Measurements from ENCODE around the gene TTC38. TPM values are rescaled to one million over a fixed set of nuclear protein-coding genes. Genes with fewer than 3 reads are reported as not detected.
A peak's percentile ranks its signal among the peaks of the same experiment; 100 is the strongest.

The TTC38 gene
- polyA plus RNA-seq, 1 experiment = 26.6 TPM

- Histone ChIP-seq H3K27me3 (ENCODE audit: control insufficient read depth, insufficient read depth, low read length) (no peaks in the 10 kb centered on the region), H3K4me3 (ENCODE audit: low read depth, low read length) (peak within 1 kb of the TSS; percentile 57), H3K36me3 (ENCODE audit: control insufficient read depth, insufficient read depth, low read length) (peaks cover 4% of the 10 kb centered on the region)
- POLR2A ChIA-PET = interaction anchor here (0.6 kb wide), 1 partner anchor 145 kb away, joined by 3 read pairs; no protein-coding TSS in a partner anchor
- peak; percentile 87 for DNase-seq (ENCODE audit: low read depth)
- CTCF ChIA-PET = interaction anchor here (0.9 to 2.1 kb wide), 4 partner anchors 19 to 290 kb away, joined by 3 to 8 read pairs (median 5); no protein-coding TSS in a partner anchor
- TF ChIP-seq, protein P1, sequence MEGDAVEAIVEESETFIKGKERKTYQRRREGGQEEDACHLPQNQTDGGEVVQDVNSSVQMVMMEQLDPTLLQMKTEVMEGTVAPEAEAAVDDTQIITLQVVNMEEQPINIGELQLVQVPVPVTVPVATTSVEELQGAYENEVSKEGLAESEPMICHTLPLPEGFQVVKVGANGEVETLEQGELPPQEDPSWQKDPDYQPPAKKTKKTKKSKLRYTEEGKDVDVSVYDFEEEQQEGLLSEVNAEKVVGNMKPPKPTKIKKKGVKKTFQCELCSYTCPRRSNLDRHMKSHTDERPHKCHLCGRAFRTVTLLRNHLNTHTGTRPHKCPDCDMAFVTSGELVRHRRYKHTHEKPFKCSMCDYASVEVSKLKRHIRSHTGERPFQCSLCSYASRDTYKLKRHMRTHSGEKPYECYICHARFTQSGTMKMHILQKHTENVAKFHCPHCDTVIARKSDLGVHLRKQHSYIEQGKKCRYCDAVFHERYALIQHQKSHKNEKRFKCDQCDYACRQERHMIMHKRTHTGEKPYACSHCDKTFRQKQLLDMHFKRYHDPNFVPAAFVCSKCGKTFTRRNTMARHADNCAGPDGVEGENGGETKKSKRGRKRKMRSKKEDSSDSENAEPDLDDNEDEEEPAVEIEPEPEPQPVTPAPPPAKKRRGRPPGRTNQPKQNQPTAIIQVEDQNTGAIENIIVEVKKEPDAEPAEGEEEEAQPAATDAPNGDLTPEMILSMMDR (IDR thresholded peaks at IDR 0.05; ENCODE audit: insufficient read depth, low read depth, low read length) = peak; percentile 18; the same call in 1 of the 2 replicates
Observed at GRCh38 chr22:46296257-46297150, 28.7 kb downstream of the TTC38 start, which contains the start of gene GTSE1. Gene GTSE1, plus strand, starts transcription at chr22:46296870. Its CDS starts 531 bp downstream, at chr22:46297401.

DNA sequence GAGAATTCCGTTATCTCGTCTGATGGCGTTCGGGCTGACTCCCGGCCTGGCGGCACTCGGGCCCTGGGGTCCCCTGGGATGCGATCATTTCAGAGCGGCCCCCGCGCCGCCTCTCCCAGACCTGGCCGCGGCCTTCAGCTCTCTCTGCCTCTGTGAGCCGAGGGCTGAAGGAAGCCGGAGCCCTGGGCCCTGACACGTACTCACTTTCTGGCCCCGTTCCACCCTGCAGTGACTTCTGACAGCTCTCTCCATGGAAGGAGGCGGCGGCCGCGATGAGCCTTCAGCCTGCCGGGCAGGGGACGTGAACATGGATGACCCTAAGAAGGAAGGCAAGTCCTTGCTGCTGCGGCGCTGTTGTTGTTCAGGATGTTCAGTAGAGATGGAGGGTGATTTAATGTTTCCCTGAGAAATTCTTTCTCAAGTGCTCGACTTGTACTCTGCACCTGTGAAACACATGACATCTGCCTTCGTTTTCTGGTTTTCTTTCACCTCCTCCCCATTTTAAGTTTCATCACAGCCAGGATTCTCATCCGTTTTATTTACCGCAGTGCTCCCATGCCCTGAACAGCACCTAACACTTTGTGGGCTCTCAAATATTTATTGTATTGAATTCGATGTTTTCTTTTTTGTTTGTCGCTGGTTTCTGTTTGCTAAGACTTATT lies 29.5 kb downstream of the TTC38 start:
- TF ChIP-seq, protein P1 (IDR thresholded peaks at IDR 0.05; ENCODE audit: insufficient read depth, low read depth, low read length) = no peak
- H3K36me3 ChIP-seq (ENCODE audit: control insufficient read depth, insufficient read depth, low read length) = peaks cover 4% of the 10 kb centered on the region
- POLR2A ChIA-PET = no interaction called here
- no peak for DNase-seq (ENCODE audit: low read depth)
- H3K4me3 ChIP-seq (ENCODE audit: low read depth, low read length) = peak overlapping the region; percentile 57
- H3K27me3 ChIP-seq (ENCODE audit: control insufficient read depth, insufficient read depth, low read length) = no peaks in the 10 kb centered on the region
- CTCF ChIA-PET = interaction anchor here (2.0 kb wide), 1 partner anchor 175 kb away, joined by 8 read pairs; no protein-coding TSS in a partner anchor

DNA sequence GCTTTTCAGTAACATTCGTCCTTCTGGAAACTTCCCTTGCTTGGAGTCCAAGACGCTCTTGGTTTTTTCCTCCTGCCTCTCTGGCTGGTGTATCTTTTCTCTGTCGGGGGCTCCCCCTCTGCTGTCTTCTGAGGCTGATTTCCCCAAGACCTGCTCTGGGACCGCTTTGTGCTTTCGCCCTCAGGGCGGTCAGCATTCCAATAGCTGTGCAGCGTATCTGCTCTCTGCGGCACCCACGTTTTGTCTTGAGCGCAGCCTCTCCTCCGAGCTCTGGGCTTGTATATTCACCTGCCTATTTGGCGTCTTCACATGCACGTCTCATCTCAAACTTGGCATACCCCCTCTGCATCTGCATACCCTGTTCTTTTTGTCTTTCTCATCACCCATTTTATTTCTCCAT lies 31.3 kb downstream of the TTC38 start:
- H3K4me3 ChIP-seq (ENCODE audit: low read depth, low read length) = no peak overlapping the region
- TF ChIP-seq, protein P1 (IDR thresholded peaks at IDR 0.05; ENCODE audit: insufficient read depth, low read depth, low read length) = no peak
- no peak for DNase-seq (ENCODE audit: low read depth)
- ChIA-PET POLR2A (no interaction called here), CTCF (interaction anchor here (0.7 to 1.8 kb wide), 4 partner anchors 16 to 293 kb away, joined by 3 to 5 read pairs (median 3); no protein-coding TSS in a partner anchor)
- no peaks in the 10 kb centered on the region; the same call in none of the 2 replicates for H3K36me3 ChIP-seq (ENCODE audit: control insufficient read depth, insufficient read depth, low read length)
- H3K27me3 ChIP-seq (ENCODE audit: control insufficient read depth, insufficient read depth, low read length) = no peaks in the 10 kb centered on the region

DNA sequence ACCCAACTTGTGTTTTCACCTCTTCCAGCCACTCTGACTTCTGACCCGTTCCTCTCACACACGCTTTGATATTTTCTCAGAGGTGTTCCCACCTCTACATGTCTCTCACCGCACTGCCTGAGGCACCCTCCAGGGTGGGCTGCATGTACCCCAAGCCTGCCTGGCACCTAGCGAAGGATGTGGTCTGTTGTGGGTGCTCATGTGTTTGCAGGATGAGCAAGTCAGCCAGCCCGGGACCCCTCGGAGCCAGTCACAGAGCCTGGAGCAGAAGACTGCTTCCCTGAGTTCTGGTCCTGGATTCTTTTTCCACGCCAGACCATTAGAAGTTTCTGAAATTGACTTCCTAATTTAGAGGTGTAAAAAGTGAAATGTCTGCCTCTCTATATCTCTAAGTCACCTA lies 32.7 kb downstream of the TTC38 start:
- no peaks in the 10 kb centered on the region; the same call in 1 of the 2 replicates for H3K36me3 ChIP-seq (ENCODE audit: control insufficient read depth, insufficient read depth, low read length)
- H3K4me3 ChIP-seq (ENCODE audit: low read depth, low read length) = no peak overlapping the region
- H3K27me3 ChIP-seq (ENCODE audit: control insufficient read depth, insufficient read depth, low read length) = no peaks in the 10 kb centered on the region
- DNase-seq (ENCODE audit: low read depth) = no peak
- CTCF ChIA-PET = interaction anchor here (0.6 kb wide), 1 partner anchor 298 kb away, joined by 3 read pairs; no protein-coding TSS in a partner anchor
- POLR2A ChIA-PET = no interaction called here
- TF ChIP-seq, protein P1 (IDR thresholded peaks at IDR 0.05; ENCODE audit: insufficient read depth, low read depth, low read length) = no peak
